ENCODE measurements around the gene VIPR2.
A peak's percentile ranks its signal among the peaks of the same experiment; 100 is the strongest.

Gene VIPR2, protein sequence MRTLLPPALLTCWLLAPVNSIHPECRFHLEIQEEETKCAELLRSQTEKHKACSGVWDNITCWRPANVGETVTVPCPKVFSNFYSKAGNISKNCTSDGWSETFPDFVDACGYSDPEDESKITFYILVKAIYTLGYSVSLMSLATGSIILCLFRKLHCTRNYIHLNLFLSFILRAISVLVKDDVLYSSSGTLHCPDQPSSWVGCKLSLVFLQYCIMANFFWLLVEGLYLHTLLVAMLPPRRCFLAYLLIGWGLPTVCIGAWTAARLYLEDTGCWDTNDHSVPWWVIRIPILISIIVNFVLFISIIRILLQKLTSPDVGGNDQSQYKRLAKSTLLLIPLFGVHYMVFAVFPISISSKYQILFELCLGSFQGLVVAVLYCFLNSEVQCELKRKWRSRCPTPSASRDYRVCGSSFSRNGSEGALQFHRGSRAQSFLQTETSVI

DNA sequence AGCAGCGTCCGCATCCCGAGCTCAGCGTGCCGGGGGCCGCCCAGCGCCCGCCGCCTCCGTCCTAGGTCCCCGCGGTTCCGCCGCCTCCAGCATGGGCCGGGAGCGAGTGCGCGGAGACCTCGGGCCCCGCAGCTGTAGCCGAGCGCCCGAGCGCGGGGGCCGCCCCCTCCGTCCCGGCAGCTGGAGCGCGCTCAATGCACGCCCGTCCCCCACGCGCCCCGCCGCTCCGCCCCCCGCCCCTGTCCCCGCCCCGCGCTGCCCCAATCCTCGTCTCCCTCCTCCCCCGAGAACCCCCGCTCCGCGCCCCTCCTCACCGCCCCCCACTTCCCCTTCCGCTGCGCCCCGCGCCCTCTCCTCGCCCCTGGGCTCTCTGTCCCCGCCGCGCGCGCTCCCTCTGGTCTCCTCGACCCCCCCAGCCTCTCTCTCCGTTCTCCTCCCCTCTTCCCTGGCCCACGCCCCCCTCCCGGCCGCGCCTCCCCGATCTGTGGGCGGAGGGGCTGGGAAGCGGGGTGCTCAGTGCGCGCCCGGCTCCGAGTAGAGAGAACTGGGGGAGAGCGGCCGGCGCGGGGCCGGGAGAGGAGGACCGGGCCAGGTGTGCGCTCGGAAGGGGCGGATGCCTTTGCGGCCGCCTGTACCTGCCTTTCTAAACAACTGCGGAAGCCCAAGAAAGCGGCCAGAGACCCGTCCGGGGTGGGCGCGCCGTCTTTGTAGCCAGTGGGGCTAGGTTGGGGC is at the start of gene VIPR2:
VIPR2 (minus strand) TSS at position 110 of the 732 bp plus-strand sequence; CDS start at position 14, 96 bp downstream.
- Histone ChIP-seq H3K27ac (ENCODE audit: low read length) (no peak within 1 kb of the TSS), H3K9me2 (replicated peaks; ENCODE audit: insufficient read depth, low read length) (no peaks in the 10 kb centered on the region)

DNA sequence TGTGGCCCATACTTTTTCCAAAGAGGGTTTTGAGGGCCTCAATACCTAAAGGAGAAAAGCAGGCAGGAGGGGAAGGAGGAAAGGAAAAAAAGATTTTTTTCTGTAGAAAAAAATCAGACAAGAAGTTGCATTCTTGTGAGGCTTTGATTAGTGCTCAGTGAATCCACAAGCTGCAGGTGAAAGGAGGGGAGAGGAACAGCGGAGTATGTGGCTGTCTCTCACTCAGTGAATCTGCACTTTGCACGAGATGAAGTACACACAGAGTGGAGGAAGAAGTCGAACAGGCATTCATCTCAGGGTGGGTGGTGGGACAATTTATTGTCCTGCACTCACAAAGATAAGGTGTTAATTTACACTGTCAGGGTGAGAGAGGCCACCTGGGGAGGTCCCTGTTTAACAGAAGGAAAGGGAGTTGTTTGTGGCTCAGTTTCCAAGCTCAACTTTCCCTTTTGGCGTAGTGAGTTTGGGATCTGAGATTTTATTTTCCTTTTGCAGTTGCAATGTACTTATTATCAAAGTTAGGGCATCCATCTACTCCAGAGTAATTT is 49.0 kb upstream of the VIPR2 start:
- H3K36me3 ChIP-seq (replicated peaks; ENCODE audit: insufficient read depth, low read length): no peaks in the 10 kb centered on the region
- TF ChIP-seq EZH2phosphoT487 (IDR thresholded peaks at IDR 0.05; ENCODE audit: low read length) (no peak), EZH2 (optimal IDR thresholded peaks at IDR 0.05; ENCODE audit: low read depth, low read length) (no peak)
- TF ChIP-seq, protein P1, sequence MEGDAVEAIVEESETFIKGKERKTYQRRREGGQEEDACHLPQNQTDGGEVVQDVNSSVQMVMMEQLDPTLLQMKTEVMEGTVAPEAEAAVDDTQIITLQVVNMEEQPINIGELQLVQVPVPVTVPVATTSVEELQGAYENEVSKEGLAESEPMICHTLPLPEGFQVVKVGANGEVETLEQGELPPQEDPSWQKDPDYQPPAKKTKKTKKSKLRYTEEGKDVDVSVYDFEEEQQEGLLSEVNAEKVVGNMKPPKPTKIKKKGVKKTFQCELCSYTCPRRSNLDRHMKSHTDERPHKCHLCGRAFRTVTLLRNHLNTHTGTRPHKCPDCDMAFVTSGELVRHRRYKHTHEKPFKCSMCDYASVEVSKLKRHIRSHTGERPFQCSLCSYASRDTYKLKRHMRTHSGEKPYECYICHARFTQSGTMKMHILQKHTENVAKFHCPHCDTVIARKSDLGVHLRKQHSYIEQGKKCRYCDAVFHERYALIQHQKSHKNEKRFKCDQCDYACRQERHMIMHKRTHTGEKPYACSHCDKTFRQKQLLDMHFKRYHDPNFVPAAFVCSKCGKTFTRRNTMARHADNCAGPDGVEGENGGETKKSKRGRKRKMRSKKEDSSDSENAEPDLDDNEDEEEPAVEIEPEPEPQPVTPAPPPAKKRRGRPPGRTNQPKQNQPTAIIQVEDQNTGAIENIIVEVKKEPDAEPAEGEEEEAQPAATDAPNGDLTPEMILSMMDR (IDR thresholded peaks at IDR 0.05; ENCODE audit: low read length): no peak
- no peaks in the 10 kb centered on the region for H3K9me2 ChIP-seq (replicated peaks; ENCODE audit: insufficient read depth, low read length)
- peaks cover 28% of the 10 kb centered on the region for H3F3A ChIP-seq (ENCODE audit: insufficient read depth, low read length)
- H3K4me1 ChIP-seq (ENCODE audit: low read length): peaks cover 30% of the 10 kb centered on the region
- H3K9me3 ChIP-seq (replicated peaks; ENCODE audit: insufficient read depth, low read length): no peaks in the 10 kb centered on the region
- no peak overlapping the region for H2AFZ ChIP-seq (ENCODE audit: low read length)
- H3K27me3 ChIP-seq (replicated peaks; ENCODE audit: insufficient read depth, low read length): no peaks in the 10 kb centered on the region
- no peak overlapping the region for H3K9ac ChIP-seq (ENCODE audit: low read length)
- no peak overlapping the region for H3K27ac ChIP-seq (ENCODE audit: low read length)
- H3K4me2 ChIP-seq (ENCODE audit: low read depth, low read length): no peak overlapping the region
- H3K79me2 ChIP-seq (ENCODE audit: low read length): no peaks in the 10 kb centered on the region
- DNase-seq: no peak
- H4K20me1 ChIP-seq (ENCODE audit: insufficient read depth, low read length): no peaks in the 10 kb centered on the region
- no peak overlapping the region for H3K4me3 ChIP-seq (ENCODE audit: low read length)

More for the DNA sequence above, at the start of gene VIPR2:
- H3K27me3 ChIP-seq (replicated peaks; ENCODE audit: insufficient read depth, low read length): no peaks in the 10 kb centered on the region
- no peaks in the 10 kb centered on the region for H4K20me1 ChIP-seq (ENCODE audit: insufficient read depth, low read length)
- H3K79me2 ChIP-seq (ENCODE audit: low read length): no peaks in the 10 kb centered on the region
- no peaks in the 10 kb centered on the region for H3K36me3 ChIP-seq (replicated peaks; ENCODE audit: insufficient read depth, low read length)
- no peaks in the 10 kb centered on the region for H3K9me3 ChIP-seq (replicated peaks; ENCODE audit: insufficient read depth, low read length)
- no peak within 1 kb of the TSS for H3K9ac ChIP-seq (ENCODE audit: low read length)
- TF ChIP-seq EZH2phosphoT487 (IDR thresholded peaks at IDR 0.05; ENCODE audit: low read length) (no peak), EZH2 (optimal IDR thresholded peaks at IDR 0.05; ENCODE audit: low read depth, low read length) (no peak)
- TF ChIP-seq, protein P1 (IDR thresholded peaks at IDR 0.05; ENCODE audit: low read length): no peak
- H2AFZ ChIP-seq (ENCODE audit: low read length): no peak within 1 kb of the TSS
- no peak within 1 kb of the TSS for H3K4me3 ChIP-seq (ENCODE audit: low read length)
- DNase-seq: no peak
- no peak within 1 kb of the TSS for H3K4me2 ChIP-seq (ENCODE audit: low read depth, low read length)
- H3K4me1 ChIP-seq (ENCODE audit: low read length): no peaks in the 10 kb centered on the region
- no peaks in the 10 kb centered on the region for H3F3A ChIP-seq (ENCODE audit: insufficient read depth, low read length)

DNA sequence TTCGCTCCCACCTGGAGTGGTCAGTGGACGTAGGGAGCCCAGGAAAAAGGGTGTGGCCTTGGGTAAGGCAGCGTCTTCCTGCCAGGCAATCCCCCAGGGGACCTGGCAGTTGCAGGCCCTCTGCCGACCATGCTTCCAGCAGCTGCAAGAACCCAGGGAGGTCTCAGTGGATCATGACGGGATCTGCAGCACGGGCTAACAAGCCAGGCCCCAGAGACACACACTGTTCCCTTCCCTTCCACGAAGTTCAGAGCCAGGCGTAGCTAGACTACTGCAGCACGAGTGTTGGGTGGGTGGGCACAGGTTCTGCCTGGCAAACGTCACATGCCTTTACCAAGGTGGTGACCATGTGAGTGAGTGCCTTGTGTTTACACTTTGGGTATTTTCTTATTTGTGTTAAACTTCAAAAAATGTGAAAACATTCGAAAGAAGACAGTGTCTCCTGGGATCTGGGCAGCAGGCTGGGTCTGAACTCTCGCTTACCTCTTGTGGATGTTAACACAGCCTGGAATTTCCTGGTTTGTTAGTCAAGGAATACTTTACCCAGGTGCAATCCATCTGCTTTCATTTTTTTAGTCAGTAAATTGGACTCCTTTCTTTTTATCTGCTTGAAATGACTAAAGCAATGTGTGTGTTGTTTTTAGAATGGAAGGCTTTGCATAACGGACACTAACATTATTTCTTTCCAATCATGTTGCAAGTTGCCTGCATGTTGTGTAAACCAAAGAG is 48.2 kb upstream of the VIPR2 start:
- H3K79me2 ChIP-seq (ENCODE audit: low read length): no peaks in the 10 kb centered on the region
- no peak overlapping the region for H3K4me3 ChIP-seq (ENCODE audit: low read length)
- H3F3A ChIP-seq (ENCODE audit: insufficient read depth, low read length): peaks cover 24% of the 10 kb centered on the region
- no peaks in the 10 kb centered on the region for H3K36me3 ChIP-seq (replicated peaks; ENCODE audit: insufficient read depth, low read length)
- H3K9me2 ChIP-seq (replicated peaks; ENCODE audit: insufficient read depth, low read length): no peaks in the 10 kb centered on the region
- no peak overlapping the region for H3K4me2 ChIP-seq (ENCODE audit: low read depth, low read length)
- H3K4me1 ChIP-seq (ENCODE audit: low read length): peaks cover 24% of the 10 kb centered on the region
- no peaks in the 10 kb centered on the region for H3K27me3 ChIP-seq (replicated peaks; ENCODE audit: insufficient read depth, low read length)
- H3K9ac ChIP-seq (ENCODE audit: low read length): no peak overlapping the region
- DNase-seq: peak; percentile 4
- H3K27ac ChIP-seq (ENCODE audit: low read length): no peak overlapping the region
- no peaks in the 10 kb centered on the region for H4K20me1 ChIP-seq (ENCODE audit: insufficient read depth, low read length)
- no peak overlapping the region for H2AFZ ChIP-seq (ENCODE audit: low read length)
- H3K9me3 ChIP-seq (replicated peaks; ENCODE audit: insufficient read depth, low read length): no peaks in the 10 kb centered on the region
- TF ChIP-seq, protein P1 (IDR thresholded peaks at IDR 0.05; ENCODE audit: low read length): no peak
- TF ChIP-seq EZH2 (optimal IDR thresholded peaks at IDR 0.05; ENCODE audit: low read depth, low read length) (no peak), EZH2phosphoT487 (IDR thresholded peaks at IDR 0.05; ENCODE audit: low read length) (no peak)

Measured in MM.1S (cell line).